Heart right ventricle (tissue), 16 donors: ENCODE measurements around the gene LATS1. TPM values are rescaled to one million over a fixed set of nuclear protein-coding genes. Genes with fewer than 3 reads are reported as not detected.

Source experiments
- ATAC-seq, 8 donors: fragments of 200-7000 bp; cut with Tn5 transposase; one replicate each; pipeline ENCODE4 v1.9.1; 2020; ENCODE audit warnings: mild to moderate bottlenecking in 8 of 8, moderate library complexity in 8 of 8, moderate number of reproducible peaks in 1 of 8
- DNase-seq, 2 donors: peaks; one replicate each; pipeline ENCODE4 v3.0.0-alpha.2; 2020
- H3K27ac ChIP-seq, 10 donors: fragments of 200-600 bp; sonication (generic) in 2 of 10; one replicate each; pipeline versions ENCODE4 v1.5.0 to v1.8.0; 2020 to 2022; ENCODE audit warnings: mild to moderate bottlenecking in 3 of 10
- H3K27me3 ChIP-seq, 7 donors: fragments of 200-600 bp; one replicate each; pipeline ENCODE4 v1.8.0; 2021 to 2022; ENCODE audit warnings: mild to moderate bottlenecking in 2 of 7
- H3K36me3 ChIP-seq, 9 donors: fragments of 200-600 bp; sonication (generic) in 1 of 9; one replicate each; pipeline versions ENCODE4 v1.5.0 to v1.8.0; 2020 to 2022; ENCODE audit warnings: mild to moderate bottlenecking in 2 of 9
- H3K4me1 ChIP-seq, 9 donors: fragments of 200-600 bp; sonication (generic) in 1 of 9; one replicate each; pipeline versions ENCODE4 v1.5.0 to v1.8.0; 2020 to 2022; ENCODE audit warnings: mild to moderate bottlenecking in 4 of 9
- H3K4me3 ChIP-seq, 10 donors: fragments of 200-600 bp; sonication (generic) in 2 of 10; one replicate each; pipeline versions ENCODE4 v1.5.0 to v1.8.0; 2020 to 2022; ENCODE audit warnings: mild to moderate bottlenecking in 7 of 10, moderate library complexity in 2 of 10
- H3K9me3 ChIP-seq, 11 donors: fragments of 200-600 bp in 10 of 11; sonication (generic) in 2 of 11; one replicate each; pipeline versions ENCODE4 v1.5.0 to v1.8.0; 2013 to 2022; ENCODE audit warnings: mild to moderate bottlenecking in 2 of 11, control low read depth in 1 of 11, moderate library complexity in 1 of 11
- WGBS, 2 donors: extraction: QIAGEN DNeasy Blood & Tissue Kit; methylation state at CpG; one replicate each; pipeline ENCODE4 v1.1.7; 2013; ENCODE audit warnings: inconsistent platforms in 1 of 2; 5-methylcytosine and 5-hydroxymethylcytosine counted together
- intact Hi-C, 10 donors: fragments of 100-400 bp; cut with DNase I; formaldehyde crosslinking; loops; one replicate each; pipeline versions ENCODE4 v1.11.1 to v1.14.2; 2022
- polyA plus RNA-seq, 2 donors: library from polyadenylated mRNA; stranded (reverse); fragments of 200-250 nt; gene quantifications; one replicate each; pipeline ENCODE4 v1.2.3, GENCODE V29; 2013
- total RNA-seq, 10 donors: library from RNA; stranded (reverse); fragmentation: NEBNext Ultra II Directional in 3 of 10; extraction: Animal tissue kit (Norgen Biotek cat#: 25700) in 3 of 10; gene quantifications; one replicate each; pipeline versions ENCODE4 v1.2.1 to v1.2.4, GENCODE V29; 2021 to 2023
- TF ChIP-seq, protein P1 (sequence below), 9 donors: fragments of 200-600 bp; sonication (generic) in 2 of 9; IDR thresholded peaks; one replicate each; pipeline versions ENCODE4 v1.5.0 to v1.8.0; 2021 to 2022; ENCODE audit warnings: antibody characterized with exemption in 9 of 9, mild to moderate bottlenecking in 5 of 9, moderate library complexity in 1 of 9
- donor health status: Arrhythmogenic right ventricular cardiomyopathy.
- donor health status: ischemic (EF 13 %, LVEDD 7.1; RV severe dilation, severe dysfunction).
- donor health status: healthy with polysubstance abuse.
- donor health status: DM: no; HTN: yes; CAD: no.
- donor health status: DM: no; HTN: no; CAD: no.
- donor health status: ischemic (EF 25% LVEDD 6.9; RV normal size, moderate dysfunction).
- donor health status: ischemic (EF 25% LVEDD 5.7; RV mildly dilated, moderate dysfunction).
- donor health status: healthy.
- donor health status: DM: yes; HTN: yes; CAD: no.
- donor health status: Ischemic cardiomyopathy.
- donor health status: ischemic (EF 35%, LVEDD 5.7; RV mildly dilated, moderate dysfunction).
- donor health status: nonischemic (EF 11% LVEDD 7.7; RV severe dilation, severe dysfunction).
- donor health status: DM: yes; HTN: yes; CAD: no.
- donor health status: PGD.
- donor health status: ischemic (EF 29% LVEDD 5.4; RV normal size, mild dysfunction).
- donor health status: nonischemic (EF 23%, LVEDD 6.1; RV moderate dilation, normal function).

LATS1 gene
- total and polyA plus RNA-seq, 12 donors: 2.9 to 16.9 (median 12.8) TPM

DNA sequence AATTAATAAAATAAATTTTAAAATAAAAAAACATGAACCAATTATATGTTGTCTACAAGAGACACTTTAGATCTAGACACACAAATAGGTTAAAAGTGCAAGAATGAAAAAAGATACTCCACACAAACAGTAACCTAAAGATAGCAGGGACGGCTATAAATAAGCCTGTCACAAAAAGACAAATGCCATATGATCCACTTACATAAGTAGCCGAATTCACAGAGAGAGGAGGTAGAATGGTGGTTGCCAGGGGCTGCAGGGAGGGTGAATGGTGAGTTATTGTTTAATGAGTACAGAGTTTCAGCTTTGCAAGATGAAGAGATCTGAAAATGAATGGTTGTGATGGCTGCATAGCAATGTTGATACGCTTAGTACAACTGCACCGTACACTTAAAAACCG lies 102.1 kb downstream of the LATS1 start:
- H3K27ac ChIP-seq: peak overlapping the region in 2 of 10 donors; percentile 10 to 38
- no peak overlapping the region for H3K4me3 ChIP-seq
- peaks cover 0 to 14% (median 6%) of the 10 kb centered on the region in 11 donors for H3K9me3 ChIP-seq
- H3K36me3 ChIP-seq: peaks cover 0 to 59% (median 18%) of the 10 kb centered on the region in 9 donors
- TF ChIP-seq, protein P1, sequence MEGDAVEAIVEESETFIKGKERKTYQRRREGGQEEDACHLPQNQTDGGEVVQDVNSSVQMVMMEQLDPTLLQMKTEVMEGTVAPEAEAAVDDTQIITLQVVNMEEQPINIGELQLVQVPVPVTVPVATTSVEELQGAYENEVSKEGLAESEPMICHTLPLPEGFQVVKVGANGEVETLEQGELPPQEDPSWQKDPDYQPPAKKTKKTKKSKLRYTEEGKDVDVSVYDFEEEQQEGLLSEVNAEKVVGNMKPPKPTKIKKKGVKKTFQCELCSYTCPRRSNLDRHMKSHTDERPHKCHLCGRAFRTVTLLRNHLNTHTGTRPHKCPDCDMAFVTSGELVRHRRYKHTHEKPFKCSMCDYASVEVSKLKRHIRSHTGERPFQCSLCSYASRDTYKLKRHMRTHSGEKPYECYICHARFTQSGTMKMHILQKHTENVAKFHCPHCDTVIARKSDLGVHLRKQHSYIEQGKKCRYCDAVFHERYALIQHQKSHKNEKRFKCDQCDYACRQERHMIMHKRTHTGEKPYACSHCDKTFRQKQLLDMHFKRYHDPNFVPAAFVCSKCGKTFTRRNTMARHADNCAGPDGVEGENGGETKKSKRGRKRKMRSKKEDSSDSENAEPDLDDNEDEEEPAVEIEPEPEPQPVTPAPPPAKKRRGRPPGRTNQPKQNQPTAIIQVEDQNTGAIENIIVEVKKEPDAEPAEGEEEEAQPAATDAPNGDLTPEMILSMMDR (IDR thresholded peaks at IDR 0.05): no peak
- ATAC-seq (peak in 6 of 8 donors; percentile 50 to 81 (median 70)), DNase-seq (no peak)
- WGBS, 2 donors: 45 to 51% methylated on average over 5 of the region's 5 CpGs
- H3K27me3 ChIP-seq: no peaks in the 10 kb centered on the region
- intact Hi-C loops: no loop called here
- H3K4me1 ChIP-seq: peaks cover 0 to 20% (median 3%) of the 10 kb centered on the region in 9 donors

DNA sequence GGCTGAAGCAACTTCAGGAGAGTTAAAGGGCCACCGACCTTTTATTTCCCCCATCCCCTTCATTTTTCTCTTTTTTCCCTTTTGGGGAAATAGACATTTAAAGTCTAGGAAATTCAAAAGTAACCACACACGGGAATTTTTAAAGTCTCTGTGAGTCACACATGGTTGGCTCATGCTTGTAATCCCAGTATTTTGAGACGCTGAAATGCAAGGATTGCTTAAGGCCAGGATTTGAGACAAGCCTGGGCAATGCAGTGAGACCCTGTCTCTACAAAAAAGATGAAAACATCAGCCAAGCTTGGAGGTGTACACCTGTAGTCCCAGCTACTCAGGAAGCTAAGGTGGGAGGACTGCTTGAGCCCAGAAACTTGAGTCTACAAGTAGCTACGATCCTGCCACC lies 103.6 kb downstream of the LATS1 start:
- WGBS, 2 donors: 85 to 92% methylated on average over 4 of the region's 4 CpGs
- no peak overlapping the region for H3K4me3 ChIP-seq
- ATAC-seq: no peak
- intact Hi-C loops: no loop called here
- H3K4me1 ChIP-seq: peaks cover 0 to 20% (median 3%) of the 10 kb centered on the region in 9 donors
- peaks cover 0 to 14% (median 6%) of the 10 kb centered on the region in 11 donors for H3K9me3 ChIP-seq
- H3K36me3 ChIP-seq: peaks cover 0 to 49% (median 8%) of the 10 kb centered on the region in 9 donors
- H3K27ac ChIP-seq: no peak overlapping the region
- TF ChIP-seq, protein P1 (IDR thresholded peaks at IDR 0.05): no peak
- no peaks in the 10 kb centered on the region for H3K27me3 ChIP-seq
- DNase-seq: no peak

DNA sequence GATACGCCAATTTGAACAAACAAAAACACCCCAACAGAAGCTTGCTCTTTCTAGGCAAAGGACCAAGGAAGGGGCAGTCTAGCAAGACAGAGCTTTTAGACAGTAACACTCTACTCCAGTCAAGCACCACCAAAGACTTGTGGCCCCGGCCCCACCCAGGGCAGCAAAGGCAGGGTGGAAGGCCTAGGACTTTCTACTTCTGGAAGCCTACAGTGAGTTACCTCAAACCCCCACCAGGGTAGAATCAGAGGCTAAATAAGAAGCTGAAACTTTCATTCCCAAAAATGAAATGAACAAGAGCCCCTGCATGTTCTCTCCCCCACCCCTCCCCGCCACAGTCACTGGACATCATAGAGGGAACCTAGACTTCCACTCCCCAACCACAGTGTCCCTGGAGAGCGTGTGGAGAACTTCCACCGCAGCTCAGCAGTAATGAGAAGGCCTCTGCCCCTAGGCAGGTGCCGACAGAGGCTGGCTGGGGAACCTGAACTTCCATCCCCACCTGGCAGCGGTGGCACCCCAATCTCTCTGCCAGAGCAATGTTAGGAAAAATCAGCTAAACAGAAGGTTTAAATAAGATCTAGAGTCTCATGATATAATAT lies 109.4 kb downstream of the LATS1 start:
- ATAC-seq (no peak), DNase-seq (no peak)
- Histone ChIP-seq H3K27ac (no peak overlapping the region), H3K27me3 (no peaks in the 10 kb centered on the region), H3K36me3 (peaks cover 0 to 34% (median 3%) of the 10 kb centered on the region in 9 donors), H3K9me3 (peaks cover 0 to 8% (median 4%) of the 10 kb centered on the region in 11 donors), H3K4me3 (no peak overlapping the region), H3K4me1 (no peaks in the 10 kb centered on the region)
- TF ChIP-seq, protein P1 (IDR thresholded peaks at IDR 0.05): no peak
- intact Hi-C loops: no loop called here
- 96% methylated on average over 7 of the region's 7 CpGs for WGBS, 2 donors

Other genes with a start within 250 kb of the LATS1 start
- 1 to 10 TPM in 1 of 10 donors, under 1 TPM in 9; 0.14 to 1.2 (median 0.31) TPM for gene ZC3H12D, start 233.1 kb downstream of the LATS1 start, total RNA-seq
- gene ZC3H12D, start 233.1 kb downstream of the LATS1 start, polyA plus RNA-seq: under 1 TPM; 0.19 to 0.95 TPM
- gene PPIL4, start 172.1 kb downstream of the LATS1 start, total RNA-seq: 10 to 100 TPM; 15.2 to 22.0 (median 18.1) TPM
- 10 to 100 TPM in 1 of 2 donors, 1 to 10 TPM in 1; 9.4 to 15.1 TPM for gene PPIL4, start 172.1 kb downstream of the LATS1 start, polyA plus RNA-seq
- gene GINM1, start 151.7 kb downstream of the LATS1 start, total RNA-seq: 10 to 100 TPM; 48.6 to 59.3 (median 55.7) TPM
- 10 to 100 TPM; 26.8 to 46.1 TPM for gene GINM1, start 151.7 kb downstream of the LATS1 start, polyA plus RNA-seq
- 10 to 100 TPM in 8 of 10 donors, 1 to 10 TPM in 2; 9.4 to 14.2 (median 12.0) TPM for gene KATNA1, start 69.4 kb downstream of the LATS1 start, total RNA-seq
- gene KATNA1, start 69.4 kb downstream of the LATS1 start, polyA plus RNA-seq: 10 to 100 TPM in 1 of 2 donors, 1 to 10 TPM in 1; 6.8 to 13.3 TPM
- 10 to 100 TPM; 23.2 to 34.3 (median 30.6) TPM for gene NUP43, start 28.4 kb upstream of the LATS1 start, total RNA-seq
- 10 to 100 TPM; 10.0 to 11.7 TPM for gene NUP43, start 28.4 kb upstream of the LATS1 start, polyA plus RNA-seq
- 100 to 1,000 TPM; 133 to 178 (median 151) TPM for gene PCMT1, start 31.6 kb upstream of the LATS1 start, total RNA-seq
- gene PCMT1, start 31.6 kb upstream of the LATS1 start, polyA plus RNA-seq: 100 to 1,000 TPM in 1 of 2 donors, 10 to 100 TPM in 1; 33.3 to 166 TPM
- gene LRP11, start 146.3 kb upstream of the LATS1 start, total RNA-seq: 10 to 100 TPM in 9 of 10 donors, 1 to 10 TPM in 1; 7.6 to 21.0 (median 15.3) TPM
- 1 to 10 TPM in 1 of 2 donors, under 1 TPM in 1; 0.51 to 5.2 TPM for gene LRP11, start 146.3 kb upstream of the LATS1 start, polyA plus RNA-seq
- gene RAET1E, start 180.0 kb upstream of the LATS1 start, total RNA-seq: 1 to 10 TPM in 1 of 10 donors, under 1 TPM in 6, not detected in 3; 0.15 to 1.4 (median 0.48) TPM
- gene RAET1E, start 180.0 kb upstream of the LATS1 start, polyA plus RNA-seq: under 1 TPM; 0.29 to 0.33 TPM
- gene RAET1G, start 205.0 kb upstream of the LATS1 start, total RNA-seq: under 1 TPM in 3 of 10 donors, not detected in 7; 0.21 to 0.37 (median 0.36) TPM
- under 1 TPM in 1 of 2 donors, not detected in 1; 0.32 TPM for gene RAET1G, start 205.0 kb upstream of the LATS1 start, polyA plus RNA-seq
- 1 to 10 TPM in 5 of 10 donors, under 1 TPM in 5; 0.46 to 2.4 (median 1.0) TPM for gene ULBP2, start 223.9 kb upstream of the LATS1 start, total RNA-seq
- gene ULBP2, start 223.9 kb upstream of the LATS1 start, polyA plus RNA-seq: 1 to 10 TPM in 1 of 2 donors, not detected in 1; 2.7 TPM
- gene ULBP1, start 245.8 kb upstream of the LATS1 start, total RNA-seq: under 1 TPM; 0.13 to 0.46 (median 0.23) TPM
- under 1 TPM; 0.07 to 0.32 TPM for gene ULBP1, start 245.8 kb upstream of the LATS1 start, polyA plus RNA-seq